Prostate gland (tissue), 2 donors: ENCODE measurements around the gene ADAMTS19. TPM values are rescaled to one million over a fixed set of nuclear protein-coding genes. Genes with fewer than 3 reads are reported as not detected.

Source experiments
- DNase-seq: peaks from one replicate; pipeline ENCODE4 v3.0.0-alpha.2; 2019; ENCODE audit warnings: low spot score
- H3K27ac ChIP-seq, 2 donors: fragments of 200-600 bp; sonication (generic); 2 replicates each; pipeline ENCODE4 v1.5.1; 2017 to 2019
- H3K27me3 ChIP-seq: fragments of 200-600 bp; sonication (generic); replicated peaks from 2 replicates; pipeline ENCODE4 v1.5.1; 2019; ENCODE audit not compliant: insufficient read depth
- H3K36me3 ChIP-seq, 2 donors: fragments of 200-600 bp; sonication (generic); 1 replicate in 1 of 2; 2 replicates in 1 of 2; pipeline versions ENCODE4 v1.5.1 to v1.8.1; 2017 to 2019
- H3K4me1 ChIP-seq: fragments of 200-600 bp; sonication (generic); replicated peaks from 2 replicates; pipeline ENCODE4 v1.5.1; 2019
- H3K4me3 ChIP-seq, 2 donors: fragments of 200-600 bp; sonication (generic); 2 replicates each; pipeline ENCODE4 v1.5.1; 2017 to 2019
- H3K9me3 ChIP-seq: fragments of 200-600 bp; sonication (generic); 2 replicates; pipeline ENCODE4 v1.5.1; 2017
- POLR2A ChIP-seq: fragments of 450-650 bp; IDR thresholded peaks from one replicate; pipeline ENCODE4 v1.6.1; 2016; ENCODE audit warnings: antibody characterized with exemption, mild to moderate bottlenecking
- POLR2AphosphoS5 ChIP-seq: sonication (generic); formaldehyde crosslinking; IDR thresholded peaks from one replicate; pipeline ENCODE4 v1.6.1; 2017; ENCODE audit warnings: antibody characterized with exemption
- WGBS: methylation state at CpG from one replicate; pipeline ENCODE4 v1.1.5; 2018; 5-methylcytosine and 5-hydroxymethylcytosine counted together
- intact Hi-C: fragments of 100-400 bp; cut with DNase I; formaldehyde crosslinking; loops from one replicate; pipeline ENCODE4 v1.14.2; 2022
- total RNA-seq, 2 donors: library from RNA; depleted of rRNA; stranded (reverse); fragments of >200 nt; gene quantifications; one replicate each; pipeline ENCODE4 v1.1.0, GENCODE V29; 2016
- TF ChIP-seq, protein P1 (sequence below), 4 experiments: fragments of 200-600 bp in 2 of 4; fragments of 450-650 bp in 2 of 4; sonication (generic) in 2 of 4; IDR thresholded peaks; 1 replicate in 3 of 4; 2 replicates in 1 of 4; pipeline ENCODE4 v1.5.1; 2016 to 2019; ENCODE audit warnings: antibody characterized with exemption in 4 of 4, mild to moderate bottlenecking in 2 of 4, moderate library complexity in 2 of 4

ADAMTS19 gene
- total RNA-seq, 2 donors from 2014 or later = 1.3 to 3.0 TPM

GRCh38 chr5:129541648-129542251, 81.7 kb downstream of the ADAMTS19 start:
- Histone ChIP-seq H3K36me3 (no peaks in the 10 kb centered on the region), H3K4me1 (no peaks in the 10 kb centered on the region), H3K27ac (no peak overlapping the region), H3K4me3 (no peak overlapping the region), H3K27me3 (no peaks in the 10 kb centered on the region), H3K9me3 (no peaks in the 10 kb centered on the region)
- TF ChIP-seq POLR2A (no peak), POLR2AphosphoS5 (no peak)
- TF ChIP-seq, protein P1, sequence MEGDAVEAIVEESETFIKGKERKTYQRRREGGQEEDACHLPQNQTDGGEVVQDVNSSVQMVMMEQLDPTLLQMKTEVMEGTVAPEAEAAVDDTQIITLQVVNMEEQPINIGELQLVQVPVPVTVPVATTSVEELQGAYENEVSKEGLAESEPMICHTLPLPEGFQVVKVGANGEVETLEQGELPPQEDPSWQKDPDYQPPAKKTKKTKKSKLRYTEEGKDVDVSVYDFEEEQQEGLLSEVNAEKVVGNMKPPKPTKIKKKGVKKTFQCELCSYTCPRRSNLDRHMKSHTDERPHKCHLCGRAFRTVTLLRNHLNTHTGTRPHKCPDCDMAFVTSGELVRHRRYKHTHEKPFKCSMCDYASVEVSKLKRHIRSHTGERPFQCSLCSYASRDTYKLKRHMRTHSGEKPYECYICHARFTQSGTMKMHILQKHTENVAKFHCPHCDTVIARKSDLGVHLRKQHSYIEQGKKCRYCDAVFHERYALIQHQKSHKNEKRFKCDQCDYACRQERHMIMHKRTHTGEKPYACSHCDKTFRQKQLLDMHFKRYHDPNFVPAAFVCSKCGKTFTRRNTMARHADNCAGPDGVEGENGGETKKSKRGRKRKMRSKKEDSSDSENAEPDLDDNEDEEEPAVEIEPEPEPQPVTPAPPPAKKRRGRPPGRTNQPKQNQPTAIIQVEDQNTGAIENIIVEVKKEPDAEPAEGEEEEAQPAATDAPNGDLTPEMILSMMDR (IDR thresholded peaks at IDR 0.05) = no peak
- DNase-seq = no peak
- intact Hi-C loops = no loop called here
- 92% methylated on average over 4 of the region's 4 CpGs for WGBS

- TF ChIP-seq, protein P1 (IDR thresholded peaks at IDR 0.05) = no peak
- TF ChIP-seq POLR2A = no peak
- TF ChIP-seq POLR2AphosphoS5 = no peak
- Histone ChIP-seq H3K36me3 (no peaks in the 10 kb centered on the region), H3K4me3 (no peak overlapping the region), H3K27me3 (no peaks in the 10 kb centered on the region), H3K27ac (no peak overlapping the region), H3K4me1 (no peaks in the 10 kb centered on the region), H3K9me3 (no peaks in the 10 kb centered on the region)
- DNase-seq = no peak
- WGBS = 89% methylated on average over 1 of the region's 1 CpG
- intact Hi-C loops = no loop called here
Measured at GRCh38 chr5:129547137-129547536, 87.0 kb downstream of the ADAMTS19 start.

- DNase-seq = no peak
- H3K4me1 ChIP-seq = no peaks in the 10 kb centered on the region
- TF ChIP-seq, protein P1 (IDR thresholded peaks at IDR 0.05) = no peak
- TF ChIP-seq POLR2A (no peak), POLR2AphosphoS5 (no peak)
- H3K27me3 ChIP-seq = no peaks in the 10 kb centered on the region
- no peaks in the 10 kb centered on the region for H3K9me3 ChIP-seq
- 97% methylated on average over 2 of the region's 2 CpGs for WGBS
- H3K4me3 ChIP-seq = no peak overlapping the region
- intact Hi-C loops = no loop called here
- no peak overlapping the region for H3K27ac ChIP-seq
- no peaks in the 10 kb centered on the region for H3K36me3 ChIP-seq
Measured at GRCh38 chr5:129554134-129554904, 94.2 kb downstream of the ADAMTS19 start.

GRCh38 chr5:129563585-129563984, 103.5 kb downstream of the ADAMTS19 start:
- no peaks in the 10 kb centered on the region for H3K36me3 ChIP-seq
- no peak overlapping the region for H3K4me3 ChIP-seq
- TF ChIP-seq POLR2A = no peak
- TF ChIP-seq POLR2AphosphoS5 = no peak
- TF ChIP-seq, protein P1 (IDR thresholded peaks at IDR 0.05) = no peak
- no peaks in the 10 kb centered on the region for H3K4me1 ChIP-seq
- 80% methylated on average over 3 of the region's 3 CpGs for WGBS
- DNase-seq = no peak
- no peaks in the 10 kb centered on the region for H3K27me3 ChIP-seq
- intact Hi-C loops = no loop called here
- no peak overlapping the region for H3K27ac ChIP-seq
- no peaks in the 10 kb centered on the region for H3K9me3 ChIP-seq

DNA sequence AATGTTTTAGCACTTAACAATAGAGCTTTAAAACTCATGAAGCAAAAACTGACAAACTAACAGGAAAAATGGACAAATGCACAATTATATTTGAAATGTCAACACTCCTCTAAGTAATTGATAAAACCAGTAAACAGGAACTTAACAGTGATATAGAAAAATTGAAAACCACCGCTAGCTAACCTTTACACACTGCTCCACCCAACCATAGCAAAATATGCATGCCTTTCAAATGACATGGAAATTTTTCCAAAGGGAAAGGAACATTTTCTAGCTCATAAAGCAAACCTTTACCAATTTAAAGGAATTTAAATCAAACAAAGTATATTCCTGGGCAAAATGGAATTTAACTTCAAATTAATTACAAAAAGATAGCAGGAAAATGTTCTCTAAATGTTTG, 109.2 kb downstream of the ADAMTS19 start:
- DNase-seq = no peak

More for the DNA sequence above, 109.2 kb downstream of the ADAMTS19 start:
- intact Hi-C loops = no loop called here
- TF ChIP-seq POLR2A (no peak), POLR2AphosphoS5 (no peak)
- TF ChIP-seq, protein P1 (IDR thresholded peaks at IDR 0.05) = no peak
- Histone ChIP-seq H3K27ac (no peak overlapping the region), H3K4me1 (no peaks in the 10 kb centered on the region), H3K9me3 (no peaks in the 10 kb centered on the region), H3K36me3 (no peaks in the 10 kb centered on the region), H3K4me3 (no peak overlapping the region), H3K27me3 (no peaks in the 10 kb centered on the region)
- 98% methylated on average over 1 of the region's 1 CpG for WGBS
